ENCODE data around the gene PDX1.
"Not testable (repeated sequence)": the region's sequence is repeated elsewhere in the genome, so short reads cannot be mapped to it uniquely, and the experiment has no call there.

DNA sequence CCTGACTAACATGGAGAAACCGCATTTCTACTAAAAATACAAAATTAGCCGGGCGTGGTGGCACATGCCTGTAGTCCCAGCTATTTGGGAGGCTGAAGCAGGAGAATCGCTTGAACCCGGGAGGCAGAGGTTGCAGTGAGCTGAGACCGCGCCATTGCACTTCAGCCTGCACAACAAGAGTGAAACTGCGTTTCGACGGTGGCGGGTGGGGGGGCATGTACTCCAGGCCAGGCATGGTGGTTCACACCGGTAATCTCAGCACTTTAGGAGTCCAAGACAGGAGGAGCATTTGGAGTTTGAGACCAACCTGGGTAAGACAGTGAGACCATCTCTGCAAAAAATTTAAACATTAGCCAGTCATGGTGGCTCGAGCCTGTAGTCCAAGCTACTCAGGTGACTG, 44.4 kb downstream of the PDX1 start:
- TF ChIP-seq, protein P1, sequence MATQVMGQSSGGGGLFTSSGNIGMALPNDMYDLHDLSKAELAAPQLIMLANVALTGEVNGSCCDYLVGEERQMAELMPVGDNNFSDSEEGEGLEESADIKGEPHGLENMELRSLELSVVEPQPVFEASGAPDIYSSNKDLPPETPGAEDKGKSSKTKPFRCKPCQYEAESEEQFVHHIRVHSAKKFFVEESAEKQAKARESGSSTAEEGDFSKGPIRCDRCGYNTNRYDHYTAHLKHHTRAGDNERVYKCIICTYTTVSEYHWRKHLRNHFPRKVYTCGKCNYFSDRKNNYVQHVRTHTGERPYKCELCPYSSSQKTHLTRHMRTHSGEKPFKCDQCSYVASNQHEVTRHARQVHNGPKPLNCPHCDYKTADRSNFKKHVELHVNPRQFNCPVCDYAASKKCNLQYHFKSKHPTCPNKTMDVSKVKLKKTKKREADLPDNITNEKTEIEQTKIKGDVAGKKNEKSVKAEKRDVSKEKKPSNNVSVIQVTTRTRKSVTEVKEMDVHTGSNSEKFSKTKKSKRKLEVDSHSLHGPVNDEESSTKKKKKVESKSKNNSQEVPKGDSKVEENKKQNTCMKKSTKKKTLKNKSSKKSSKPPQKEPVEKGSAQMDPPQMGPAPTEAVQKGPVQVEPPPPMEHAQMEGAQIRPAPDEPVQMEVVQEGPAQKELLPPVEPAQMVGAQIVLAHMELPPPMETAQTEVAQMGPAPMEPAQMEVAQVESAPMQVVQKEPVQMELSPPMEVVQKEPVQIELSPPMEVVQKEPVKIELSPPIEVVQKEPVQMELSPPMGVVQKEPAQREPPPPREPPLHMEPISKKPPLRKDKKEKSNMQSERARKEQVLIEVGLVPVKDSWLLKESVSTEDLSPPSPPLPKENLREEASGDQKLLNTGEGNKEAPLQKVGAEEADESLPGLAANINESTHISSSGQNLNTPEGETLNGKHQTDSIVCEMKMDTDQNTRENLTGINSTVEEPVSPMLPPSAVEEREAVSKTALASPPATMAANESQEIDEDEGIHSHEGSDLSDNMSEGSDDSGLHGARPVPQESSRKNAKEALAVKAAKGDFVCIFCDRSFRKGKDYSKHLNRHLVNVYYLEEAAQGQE (tag by site-specific recombination; IDR thresholded peaks at IDR 0.05) = not testable (repeated sequence)
- not testable (repeated sequence) for TF ChIP-seq GLI4, ZNF791 (tag by site-specific recombination; IDR thresholded peaks at IDR 0.05)
- TF ChIP-seq, protein P2, sequence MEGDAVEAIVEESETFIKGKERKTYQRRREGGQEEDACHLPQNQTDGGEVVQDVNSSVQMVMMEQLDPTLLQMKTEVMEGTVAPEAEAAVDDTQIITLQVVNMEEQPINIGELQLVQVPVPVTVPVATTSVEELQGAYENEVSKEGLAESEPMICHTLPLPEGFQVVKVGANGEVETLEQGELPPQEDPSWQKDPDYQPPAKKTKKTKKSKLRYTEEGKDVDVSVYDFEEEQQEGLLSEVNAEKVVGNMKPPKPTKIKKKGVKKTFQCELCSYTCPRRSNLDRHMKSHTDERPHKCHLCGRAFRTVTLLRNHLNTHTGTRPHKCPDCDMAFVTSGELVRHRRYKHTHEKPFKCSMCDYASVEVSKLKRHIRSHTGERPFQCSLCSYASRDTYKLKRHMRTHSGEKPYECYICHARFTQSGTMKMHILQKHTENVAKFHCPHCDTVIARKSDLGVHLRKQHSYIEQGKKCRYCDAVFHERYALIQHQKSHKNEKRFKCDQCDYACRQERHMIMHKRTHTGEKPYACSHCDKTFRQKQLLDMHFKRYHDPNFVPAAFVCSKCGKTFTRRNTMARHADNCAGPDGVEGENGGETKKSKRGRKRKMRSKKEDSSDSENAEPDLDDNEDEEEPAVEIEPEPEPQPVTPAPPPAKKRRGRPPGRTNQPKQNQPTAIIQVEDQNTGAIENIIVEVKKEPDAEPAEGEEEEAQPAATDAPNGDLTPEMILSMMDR (tag by site-specific recombination; IDR thresholded peaks at IDR 0.05) = not testable (repeated sequence)

Data from HEK293 (cell line).